ENCODE data around the gene PPM1L. TPM values are rescaled to one million over a fixed set of nuclear protein-coding genes. Genes with fewer than 3 reads are reported as not detected.

The PPM1L gene
- total and polyA plus RNA-seq, 5 donors from 2014 or later = 0.28 to 1.9 (median 0.81) TPM

GRCh38 chr3:160886421-160886820, 130.4 kb downstream of the PPM1L start:
- Mint-ChIP-seq H3K27me3 (no peaks in the 10 kb centered on the region), H3K4me3 (no peak overlapping the region), H3K4me1 (no peaks in the 10 kb centered on the region), H3K9me3 (peaks cover 0 to 25% (median 9%) of the 10 kb centered on the region in 7 donors), H3K36me3 (no peaks in the 10 kb centered on the region), H3K27ac (no peak overlapping the region)
- Histone ChIP-seq H3K36me3 (ENCODE audit: control insufficient read depth, insufficient read depth, low read length) (no peaks in the 10 kb centered on the region), H3K27me3 (ENCODE audit: control insufficient read depth, insufficient read depth, low read length) (no peaks in the 10 kb centered on the region), H3K4me3 (ENCODE audit: low read depth, low read length) (no peak overlapping the region), H3K27ac (ENCODE audit: insufficient read depth, low read length, poor library complexity, severe bottlenecking) (no peak overlapping the region), H3K4me1 (ENCODE audit: control insufficient read depth, insufficient read depth, low read length, poor library complexity, severe bottlenecking) (no peaks in the 10 kb centered on the region), H3K9me3 (ENCODE audit: control insufficient read depth in 2 of 2, low read length in 2 of 2) (no peaks in the 10 kb centered on the region)
- ATAC-seq (ENCODE audit: low read depth in 2 of 2) (no peak), DNase-seq (no peak)

GRCh38 chr3:160893207-160893606, 137.2 kb downstream of the PPM1L start:
- no peak overlapping the region for H3K27ac Mint-ChIP-seq

GRCh38 chr3:160904691-160905090, 148.7 kb downstream of the PPM1L start:
- Histone ChIP-seq H3K36me3 (ENCODE audit: control insufficient read depth, insufficient read depth, low read length) (no peaks in the 10 kb centered on the region), H3K27ac (ENCODE audit: insufficient read depth, low read length, poor library complexity, severe bottlenecking) (no peak overlapping the region), H3K4me1 (ENCODE audit: control insufficient read depth, insufficient read depth, low read length, poor library complexity, severe bottlenecking) (no peaks in the 10 kb centered on the region), H3K9me3 (ENCODE audit: control insufficient read depth in 2 of 2, low read length in 2 of 2) (peaks cover 0 to 5% of the 10 kb centered on the region in 2 experiments), H3K4me3 (ENCODE audit: low read depth, low read length) (no peak overlapping the region), H3K27me3 (ENCODE audit: control insufficient read depth, insufficient read depth, low read length) (no peaks in the 10 kb centered on the region)
- DNase-seq = no peak
- no peak for ATAC-seq (ENCODE audit: low read depth in 2 of 2)
- peaks cover 15% of the 10 kb centered on the region for H3K27me3 Mint-ChIP-seq
- H3K27ac Mint-ChIP-seq = no peak overlapping the region
- H3K4me1 Mint-ChIP-seq = no peaks in the 10 kb centered on the region
- H3K4me3 Mint-ChIP-seq = no peak overlapping the region
- peaks cover 0 to 5% (median 4%) of the 10 kb centered on the region in 7 donors for H3K9me3 Mint-ChIP-seq
- H3K36me3 Mint-ChIP-seq = no peaks in the 10 kb centered on the region

More at GRCh38 chr3:160893207-160893606, 137.2 kb downstream of the PPM1L start:
- H3K27ac ChIP-seq (ENCODE audit: insufficient read depth, low read length, poor library complexity, severe bottlenecking) = no peak overlapping the region
- no peak overlapping the region for H3K4me3 ChIP-seq (ENCODE audit: low read depth, low read length)
- Mint-ChIP-seq H3K4me1 (no peaks in the 10 kb centered on the region), H3K27me3 (no peaks in the 10 kb centered on the region), H3K36me3 (no peaks in the 10 kb centered on the region), H3K4me3 (no peak overlapping the region), H3K9me3 (peaks cover 0 to 10% (median 2%) of the 10 kb centered on the region in 7 donors)
- ATAC-seq (ENCODE audit: low read depth in 2 of 2) (no peak), DNase-seq (no peak)
- H3K27me3 ChIP-seq (ENCODE audit: control insufficient read depth, insufficient read depth, low read length) = no peaks in the 10 kb centered on the region
- no peaks in the 10 kb centered on the region for H3K36me3 ChIP-seq (ENCODE audit: control insufficient read depth, insufficient read depth, low read length)
- no peaks in the 10 kb centered on the region for H3K4me1 ChIP-seq (ENCODE audit: control insufficient read depth, insufficient read depth, low read length, poor library complexity, severe bottlenecking)
- no peaks in the 10 kb centered on the region for H3K9me3 ChIP-seq (ENCODE audit: control insufficient read depth in 2 of 2, low read length in 2 of 2)

- peaks cover 20% of the 10 kb centered on the region for H3K27me3 Mint-ChIP-seq
- H3K36me3 ChIP-seq (ENCODE audit: control insufficient read depth, insufficient read depth, low read length) = no peaks in the 10 kb centered on the region
- H3K4me3 Mint-ChIP-seq = no peak overlapping the region
- ATAC-seq (ENCODE audit: low read depth in 2 of 2) (no peak), DNase-seq (no peak)
- H3K36me3 Mint-ChIP-seq = no peaks in the 10 kb centered on the region
- H3K9me3 ChIP-seq (ENCODE audit: control insufficient read depth in 2 of 2, low read length in 2 of 2) = peaks cover 0 to 5% of the 10 kb centered on the region in 2 experiments
- H3K4me1 Mint-ChIP-seq = no peaks in the 10 kb centered on the region
- peaks cover 0 to 5% (median 4%) of the 10 kb centered on the region in 7 donors for H3K9me3 Mint-ChIP-seq
- H3K4me1 ChIP-seq (ENCODE audit: control insufficient read depth, insufficient read depth, low read length, poor library complexity, severe bottlenecking) = no peaks in the 10 kb centered on the region
- no peak overlapping the region for H3K4me3 ChIP-seq (ENCODE audit: low read depth, low read length)
- H3K27ac ChIP-seq (ENCODE audit: insufficient read depth, low read length, poor library complexity, severe bottlenecking) = no peak overlapping the region
- no peak overlapping the region for H3K27ac Mint-ChIP-seq
- no peaks in the 10 kb centered on the region for H3K27me3 ChIP-seq (ENCODE audit: control insufficient read depth, insufficient read depth, low read length)
Observed at GRCh38 chr3:160906646-160907045, 150.6 kb downstream of the PPM1L start.

GRCh38 chr3:160909917-160910316, 153.9 kb downstream of the PPM1L start:
- Histone ChIP-seq H3K27ac (ENCODE audit: insufficient read depth, low read length, poor library complexity, severe bottlenecking) (no peak overlapping the region), H3K27me3 (ENCODE audit: control insufficient read depth, insufficient read depth, low read length) (no peaks in the 10 kb centered on the region), H3K9me3 (ENCODE audit: control insufficient read depth in 2 of 2, low read length in 2 of 2) (peaks cover 0 to 6% of the 10 kb centered on the region in 2 experiments), H3K4me3 (ENCODE audit: low read depth, low read length) (no peak overlapping the region), H3K36me3 (ENCODE audit: control insufficient read depth, insufficient read depth, low read length) (no peaks in the 10 kb centered on the region), H3K4me1 (ENCODE audit: control insufficient read depth, insufficient read depth, low read length, poor library complexity, severe bottlenecking) (no peaks in the 10 kb centered on the region)
- Mint-ChIP-seq H3K9me3 (peaks cover 0 to 13% (median 3%) of the 10 kb centered on the region in 7 donors), H3K27me3 (peaks cover 19% of the 10 kb centered on the region), H3K4me1 (no peaks in the 10 kb centered on the region), H3K27ac (no peak overlapping the region), H3K36me3 (no peaks in the 10 kb centered on the region), H3K4me3 (no peak overlapping the region)
- ATAC-seq (ENCODE audit: low read depth in 2 of 2) (no peak), DNase-seq (no peak)

GRCh38 chr3:160911411-160911810, 155.4 kb downstream of the PPM1L start:
- DNase-seq (no peak), ATAC-seq (ENCODE audit: low read depth in 2 of 2) (no peak)
- Mint-ChIP-seq H3K4me3 (no peak overlapping the region), H3K36me3 (no peaks in the 10 kb centered on the region), H3K4me1 (no peaks in the 10 kb centered on the region), H3K27me3 (peaks cover 19% of the 10 kb centered on the region), H3K27ac (no peak overlapping the region), H3K9me3 (peaks cover 0 to 13% (median 3%) of the 10 kb centered on the region in 7 donors)
- H3K27ac ChIP-seq (ENCODE audit: insufficient read depth, low read length, poor library complexity, severe bottlenecking) = no peak overlapping the region
- H3K4me3 ChIP-seq (ENCODE audit: low read depth, low read length) = no peak overlapping the region
- H3K27me3 ChIP-seq (ENCODE audit: control insufficient read depth, insufficient read depth, low read length) = no peaks in the 10 kb centered on the region
- H3K9me3 ChIP-seq (ENCODE audit: control insufficient read depth in 2 of 2, low read length in 2 of 2) = peaks cover 0 to 6% of the 10 kb centered on the region in 2 experiments
- no peaks in the 10 kb centered on the region for H3K4me1 ChIP-seq (ENCODE audit: control insufficient read depth, insufficient read depth, low read length, poor library complexity, severe bottlenecking)
- H3K36me3 ChIP-seq (ENCODE audit: control insufficient read depth, insufficient read depth, low read length) = no peaks in the 10 kb centered on the region

GRCh38 chr3:160916472-160916871, 160.4 kb downstream of the PPM1L start:
- H3K9me3 Mint-ChIP-seq = peaks cover 0 to 10% (median 0%) of the 10 kb centered on the region in 7 donors
- H3K36me3 Mint-ChIP-seq = no peaks in the 10 kb centered on the region
- H3K27me3 ChIP-seq (ENCODE audit: control insufficient read depth, insufficient read depth, low read length) = no peaks in the 10 kb centered on the region
- no peak overlapping the region for H3K4me3 ChIP-seq (ENCODE audit: low read depth, low read length)
- no peak overlapping the region for H3K27ac ChIP-seq (ENCODE audit: insufficient read depth, low read length, poor library complexity, severe bottlenecking)
- H3K9me3 ChIP-seq (ENCODE audit: control insufficient read depth in 2 of 2, low read length in 2 of 2) = peaks cover 0 to 2% of the 10 kb centered on the region in 2 experiments
- ATAC-seq (ENCODE audit: low read depth in 2 of 2) (no peak), DNase-seq (no peak)
- no peaks in the 10 kb centered on the region for H3K4me1 ChIP-seq (ENCODE audit: control insufficient read depth, insufficient read depth, low read length, poor library complexity, severe bottlenecking)
- H3K27ac Mint-ChIP-seq = no peak overlapping the region
- H3K4me1 Mint-ChIP-seq = no peaks in the 10 kb centered on the region
- H3K4me3 Mint-ChIP-seq = no peak overlapping the region
- H3K27me3 Mint-ChIP-seq = peaks cover 9% of the 10 kb centered on the region
- H3K36me3 ChIP-seq (ENCODE audit: control insufficient read depth, insufficient read depth, low read length) = no peaks in the 10 kb centered on the region

- Histone ChIP-seq H3K4me1 (ENCODE audit: control insufficient read depth, insufficient read depth, low read length, poor library complexity, severe bottlenecking) (no peaks in the 10 kb centered on the region), H3K9me3 (ENCODE audit: control insufficient read depth in 2 of 2, low read length in 2 of 2) (no peaks in the 10 kb centered on the region), H3K27ac (ENCODE audit: insufficient read depth, low read length, poor library complexity, severe bottlenecking) (no peak overlapping the region), H3K27me3 (ENCODE audit: control insufficient read depth, insufficient read depth, low read length) (no peaks in the 10 kb centered on the region), H3K36me3 (ENCODE audit: control insufficient read depth, insufficient read depth, low read length) (no peaks in the 10 kb centered on the region), H3K4me3 (ENCODE audit: low read depth, low read length) (no peak overlapping the region)
- H3K9me3 Mint-ChIP-seq = peaks cover 0 to 3% (median 0%) of the 10 kb centered on the region in 7 donors
- ATAC-seq (ENCODE audit: low read depth in 2 of 2) = no peak
- H3K27ac Mint-ChIP-seq = no peak overlapping the region
- DNase-seq = no peak
- H3K36me3 Mint-ChIP-seq = no peaks in the 10 kb centered on the region
- no peak overlapping the region for H3K4me3 Mint-ChIP-seq
- no peaks in the 10 kb centered on the region for H3K4me1 Mint-ChIP-seq
- no peaks in the 10 kb centered on the region for H3K27me3 Mint-ChIP-seq
Observed at GRCh38 chr3:160919942-160920341, 163.9 kb downstream of the PPM1L start.

Data from CD4-positive, CD25-positive, alpha-beta regulatory T cell (primary cell).